ENCODE measurements around the gene HOXD1. TPM values are rescaled to one million over a fixed set of nuclear protein-coding genes. Genes with fewer than 3 reads are reported as not detected.

HOXD1 gene
- total and polyA plus RNA-seq, 2 of the 4 experiments (the other 2 are of a cell fraction), result not detected

GRCh38 chr2:176166272-176166671, 22.2 kb upstream of the HOXD1 start:
- intact Hi-C loops (cut with micrococcal nuclease), result no loop called here
- no peaks in the 10 kb centered on the region for H3K4me1 ChIP-seq (ENCODE audit: control insufficient read depth, insufficient read depth, low read length)
- no peak overlapping the region for H2AFZ ChIP-seq (replicated peaks; ENCODE audit: low read length, poor library complexity)
- H4K5ac ChIP-seq (ENCODE audit: low read depth, low read length), result no peak overlapping the region
- H3K36me3 ChIP-seq (ENCODE audit: control insufficient read depth, insufficient read depth, low read length), result no peaks in the 10 kb centered on the region
- no peaks in the 10 kb centered on the region for H3K79me1 ChIP-seq (ENCODE audit: low read depth in 1 of 2, low read length in 2 of 2)
- H4K20me1 ChIP-seq (ENCODE audit: insufficient read depth, low read length), result no peaks in the 10 kb centered on the region
- no peak overlapping the region for H3K18ac ChIP-seq (ENCODE audit: low read depth, low read length)
- H3K27me3 ChIP-seq (ENCODE audit: control insufficient read depth, insufficient read depth, low read length), result peaks cover 63% of the 10 kb centered on the region
- 0% methylated on average over 1 of the region's 2 CpGs; no CpG with 5 or more reads in 1 of the 2 experiments for WGBS, 2 experiments (ENCODE audit: extremely low coverage in 2 of 2, insufficient read length in 1 of 2)
- no peak overlapping the region for H3K9ac ChIP-seq (ENCODE audit: low read depth, low read length)
- H3K9me1 ChIP-seq (ENCODE audit: insufficient read depth, low read length), result no peaks in the 10 kb centered on the region
- H2AK5ac ChIP-seq (ENCODE audit: low read depth, low read length), result no peak overlapping the region
- no peak overlapping the region for H4K91ac ChIP-seq (ENCODE audit: insufficient read depth, low read depth, low read length)
- no peak overlapping the region for H3K4me2 ChIP-seq (ENCODE audit: low read depth, low read length)
- H3K4ac ChIP-seq (ENCODE audit: low read depth, low read length), result no peak overlapping the region
- no TSS peak for BruUV-seq (replicated peaks)
- dilution Hi-C loops (cut with HindIII; ENCODE audit: low sequenced_read_pairs, unreplicated experiment), result no loop called here
- POLR2A ChIA-PET (ENCODE audit: unreplicated experiment), result no interaction called here
- no peak overlapping the region for H2BK5ac ChIP-seq (ENCODE audit: low read depth, low read length, poor library complexity, severe bottlenecking)
- CTCF ChIA-PET, result no interaction called here
- no peak overlapping the region for H4K8ac ChIP-seq (ENCODE audit: low read depth in 2 of 2, low read length in 2 of 2)
- H3K56ac ChIP-seq (ENCODE audit: extremely low read depth, insufficient read depth, low read length), result no peak overlapping the region
- no peak overlapping the region for H2BK20ac ChIP-seq (ENCODE audit: low read depth, low read length)
- H2BK15ac ChIP-seq (ENCODE audit: low read depth, low read length), result no peak overlapping the region
- H2AK9ac ChIP-seq (replicated peaks; ENCODE audit: low read depth, low read length, poor library complexity), result no peak overlapping the region
- H3K23ac ChIP-seq (ENCODE audit: low read depth, low read length), result no peak overlapping the region
- no peak overlapping the region for H3K4me3 ChIP-seq (ENCODE audit: insufficient read depth, low read depth, low read length)
- in situ Hi-C loops (cut with MboI; ENCODE audit: low sequenced_read_pairs), result no loop called here
- ATAC-seq (ENCODE audit: low read depth), result no peak
- peaks cover 11% of the 10 kb centered on the region for H3K9me3 ChIP-seq (ENCODE audit: control insufficient read depth, insufficient read depth, low read length)
- no peak for DNase-seq
- H3K27ac ChIP-seq (ENCODE audit: insufficient read depth, low read length), result no peak overlapping the region
- TF ChIP-seq ELK1 (IDR thresholded peaks at IDR 0.05; ENCODE audit: borderline replicate concordance, low read depth, low read length) (no peak), NFE2L2 (IDR thresholded peaks at IDR 0.05; ENCODE audit: low read depth, low read length) (no peak), RAD21 (IDR thresholded peaks at IDR 0.05; ENCODE audit: low read length) (no peak), BHLHE40 (IDR thresholded peaks at IDR 0.05; ENCODE audit: low read depth, low read length) (no peak), MAFK (IDR thresholded peaks at IDR 0.05; ENCODE audit: low read depth, low read length) (no peak), CHD1 (IDR thresholded peaks at IDR 0.05; ENCODE audit: low read depth, low read length) (no peak)
- H3K14ac ChIP-seq (replicated peaks; ENCODE audit: low read depth, low read length), result no peak overlapping the region
- no peak overlapping the region for H2BK120ac ChIP-seq (ENCODE audit: low read depth, low read length)

Measured in IMR-90 (cell line).